Lower leg skin (tissue), 3 donors: ENCODE data around the gene GTF3C6.

Experiments used
- CTCF ChIP-seq, 3 donors: fragments of 450-650 bp; IDR thresholded peaks; one replicate each; pipeline ENCODE4 v1.5.1; 2016; ENCODE audit warnings: antibody characterized with exemption in 3 of 3, mild to moderate bottlenecking in 3 of 3, moderate library complexity in 2 of 3
- POLR2A ChIP-seq, 2 donors: fragments of 450-650 bp; IDR thresholded peaks; one replicate each; pipeline ENCODE4 v1.6.1; 2016 to 2017; ENCODE audit warnings: antibody characterized with exemption in 2 of 2, mild to moderate bottlenecking in 1 of 2, moderate library complexity in 1 of 2

GRCh38 chr6:110930781-110931180 lies 27.7 kb upstream of the GTF3C6 start:
- TF ChIP-seq CTCF (IDR thresholded peaks at IDR 0.05) (no peak), POLR2A (IDR thresholded peaks at IDR 0.05) (no peak)
